ENCODE measurements around the gene MT3. TPM values are rescaled to one million over a fixed set of nuclear protein-coding genes. Genes with fewer than 3 reads are reported as not detected.

Gene MT3
- total and polyA plus RNA-seq, 2 of the 13 experiments (the other 11 are each of a cell fraction or from before 2014, with no cell fraction given), result not detected

DNA sequence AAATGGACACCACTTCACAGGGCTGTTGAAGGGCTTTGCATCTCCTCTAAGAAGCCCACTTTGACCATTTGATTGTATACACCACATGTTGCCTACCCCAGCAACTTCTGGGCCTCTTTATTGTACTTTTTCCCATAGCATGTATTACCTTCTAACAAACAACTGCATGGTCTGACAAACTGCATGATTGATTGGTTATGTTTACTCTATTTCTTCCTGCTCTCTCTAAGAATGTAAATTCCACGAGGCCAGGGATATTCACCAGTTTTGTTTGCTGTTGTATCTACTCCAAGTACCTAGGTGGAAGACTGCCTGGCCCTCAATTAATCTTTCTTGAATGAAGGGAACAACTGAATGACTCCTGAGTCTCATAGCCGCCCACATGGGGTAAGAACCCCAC is 47.3 kb upstream of the MT3 start (continued):
- TF ChIP-seq, protein P1, sequence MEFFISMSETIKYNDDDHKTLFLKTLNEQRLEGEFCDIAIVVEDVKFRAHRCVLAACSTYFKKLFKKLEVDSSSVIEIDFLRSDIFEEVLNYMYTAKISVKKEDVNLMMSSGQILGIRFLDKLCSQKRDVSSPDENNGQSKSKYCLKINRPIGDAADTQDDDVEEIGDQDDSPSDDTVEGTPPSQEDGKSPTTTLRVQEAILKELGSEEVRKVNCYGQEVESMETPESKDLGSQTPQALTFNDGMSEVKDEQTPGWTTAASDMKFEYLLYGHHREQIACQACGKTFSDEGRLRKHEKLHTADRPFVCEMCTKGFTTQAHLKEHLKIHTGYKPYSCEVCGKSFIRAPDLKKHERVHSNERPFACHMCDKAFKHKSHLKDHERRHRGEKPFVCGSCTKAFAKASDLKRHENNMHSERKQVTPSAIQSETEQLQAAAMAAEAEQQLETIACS (CRISPR knock-in tag; IDR thresholded peaks at IDR 0.05), result no peak
- TF ChIP-seq ZNF672 (CRISPR knock-in tag; IDR thresholded peaks at IDR 0.05) (no peak), PRDM4 (CRISPR knock-in tag; IDR thresholded peaks at IDR 0.05; ENCODE audit: borderline replicate concordance) (no peak), ARNT2 (CRISPR knock-in tag; IDR thresholded peaks at IDR 0.05; ENCODE audit: low read depth) (no peak), ZNF878 (CRISPR knock-in tag; IDR thresholded peaks at IDR 0.05) (0 out of 2 replicates have a peak, but pooled peaks have one; percentile 25), MEIS2 (CRISPR knock-in tag; IDR thresholded peaks at IDR 0.05) (peak; percentile 43; the same call in 1 of the 2 replicates), ZNF839 (CRISPR knock-in tag; IDR thresholded peaks at IDR 0.05; ENCODE audit: borderline replicate concordance) (no peak), ZNF777 (CRISPR knock-in tag; IDR thresholded peaks at IDR 0.05) (no peak), GZF1 (CRISPR knock-in tag; IDR thresholded peaks at IDR 0.05) (no peak), MED1 (CRISPR knock-in tag; IDR thresholded peaks at IDR 0.05) (no peak), NONO (IDR thresholded peaks at IDR 0.05) (no peak), NONO (CRISPR knock-in tag; conservative IDR thresholded peaks at IDR 0.05) (no peak), ZNF274 (CRISPR knock-in tag; IDR thresholded peaks at IDR 0.05) (no peak), EED (CRISPR knock-in tag; IDR thresholded peaks at IDR 0.05) (no peak), MLXIP (CRISPR knock-in tag; IDR thresholded peaks at IDR 0.05; ENCODE audit: borderline replicate concordance) (no peak), SOX13 (IDR thresholded peaks at IDR 0.05) (no peak), SOX13 (CRISPR knock-in tag; conservative IDR thresholded peaks at IDR 0.05 in 1 of 2, IDR thresholded peaks at IDR 0.05 in 1 of 2) (peak in 1 of 2 experiments; percentile 17; a peak in 1 of 4 replicates)
- TF ChIP-seq, protein P2, sequence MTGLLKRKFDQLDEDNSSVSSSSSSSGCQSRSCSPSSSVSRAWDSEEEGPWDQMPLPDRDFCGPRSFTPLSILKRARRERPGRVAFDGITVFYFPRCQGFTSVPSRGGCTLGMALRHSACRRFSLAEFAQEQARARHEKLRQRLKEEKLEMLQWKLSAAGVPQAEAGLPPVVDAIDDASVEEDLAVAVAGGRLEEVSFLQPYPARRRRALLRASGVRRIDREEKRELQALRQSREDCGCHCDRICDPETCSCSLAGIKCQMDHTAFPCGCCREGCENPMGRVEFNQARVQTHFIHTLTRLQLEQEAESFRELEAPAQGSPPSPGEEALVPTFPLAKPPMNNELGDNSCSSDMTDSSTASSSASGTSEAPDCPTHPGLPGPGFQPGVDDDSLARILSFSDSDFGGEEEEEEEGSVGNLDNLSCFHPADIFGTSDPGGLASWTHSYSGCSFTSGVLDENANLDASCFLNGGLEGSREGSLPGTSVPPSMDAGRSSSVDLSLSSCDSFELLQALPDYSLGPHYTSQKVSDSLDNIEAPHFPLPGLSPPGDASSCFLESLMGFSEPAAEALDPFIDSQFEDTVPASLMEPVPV (CRISPR knock-in tag; IDR thresholded peaks at IDR 0.05), result no peak
- TF ChIP-seq, protein P3, sequence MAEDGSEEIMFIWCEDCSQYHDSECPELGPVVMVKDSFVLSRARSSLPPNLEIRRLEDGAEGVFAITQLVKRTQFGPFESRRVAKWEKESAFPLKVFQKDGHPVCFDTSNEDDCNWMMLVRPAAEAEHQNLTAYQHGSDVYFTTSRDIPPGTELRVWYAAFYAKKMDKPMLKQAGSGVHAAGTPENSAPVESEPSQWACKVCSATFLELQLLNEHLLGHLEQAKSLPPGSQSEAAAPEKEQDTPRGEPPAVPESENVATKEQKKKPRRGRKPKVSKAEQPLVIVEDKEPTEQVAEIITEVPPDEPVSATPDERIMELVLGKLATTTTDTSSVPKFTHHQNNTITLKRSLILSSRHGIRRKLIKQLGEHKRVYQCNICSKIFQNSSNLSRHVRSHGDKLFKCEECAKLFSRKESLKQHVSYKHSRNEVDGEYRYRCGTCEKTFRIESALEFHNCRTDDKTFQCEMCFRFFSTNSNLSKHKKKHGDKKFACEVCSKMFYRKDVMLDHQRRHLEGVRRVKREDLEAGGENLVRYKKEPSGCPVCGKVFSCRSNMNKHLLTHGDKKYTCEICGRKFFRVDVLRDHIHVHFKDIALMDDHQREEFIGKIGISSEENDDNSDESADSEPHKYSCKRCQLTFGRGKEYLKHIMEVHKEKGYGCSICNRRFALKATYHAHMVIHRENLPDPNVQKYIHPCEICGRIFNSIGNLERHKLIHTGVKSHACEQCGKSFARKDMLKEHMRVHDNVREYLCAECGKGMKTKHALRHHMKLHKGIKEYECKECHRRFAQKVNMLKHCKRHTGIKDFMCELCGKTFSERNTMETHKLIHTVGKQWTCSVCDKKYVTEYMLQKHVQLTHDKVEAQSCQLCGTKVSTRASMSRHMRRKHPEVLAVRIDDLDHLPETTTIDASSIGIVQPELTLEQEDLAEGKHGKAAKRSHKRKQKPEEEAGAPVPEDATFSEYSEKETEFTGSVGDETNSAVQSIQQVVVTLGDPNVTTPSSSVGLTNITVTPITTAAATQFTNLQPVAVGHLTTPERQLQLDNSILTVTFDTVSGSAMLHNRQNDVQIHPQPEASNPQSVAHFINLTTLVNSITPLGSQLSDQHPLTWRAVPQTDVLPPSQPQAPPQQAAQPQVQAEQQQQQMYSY (CRISPR knock-in tag; IDR thresholded peaks at IDR 0.05), result no peak

Measured in HepG2 (cell line).